ENCODE data around the gene CIB4.

Gene CIB4

DNA sequence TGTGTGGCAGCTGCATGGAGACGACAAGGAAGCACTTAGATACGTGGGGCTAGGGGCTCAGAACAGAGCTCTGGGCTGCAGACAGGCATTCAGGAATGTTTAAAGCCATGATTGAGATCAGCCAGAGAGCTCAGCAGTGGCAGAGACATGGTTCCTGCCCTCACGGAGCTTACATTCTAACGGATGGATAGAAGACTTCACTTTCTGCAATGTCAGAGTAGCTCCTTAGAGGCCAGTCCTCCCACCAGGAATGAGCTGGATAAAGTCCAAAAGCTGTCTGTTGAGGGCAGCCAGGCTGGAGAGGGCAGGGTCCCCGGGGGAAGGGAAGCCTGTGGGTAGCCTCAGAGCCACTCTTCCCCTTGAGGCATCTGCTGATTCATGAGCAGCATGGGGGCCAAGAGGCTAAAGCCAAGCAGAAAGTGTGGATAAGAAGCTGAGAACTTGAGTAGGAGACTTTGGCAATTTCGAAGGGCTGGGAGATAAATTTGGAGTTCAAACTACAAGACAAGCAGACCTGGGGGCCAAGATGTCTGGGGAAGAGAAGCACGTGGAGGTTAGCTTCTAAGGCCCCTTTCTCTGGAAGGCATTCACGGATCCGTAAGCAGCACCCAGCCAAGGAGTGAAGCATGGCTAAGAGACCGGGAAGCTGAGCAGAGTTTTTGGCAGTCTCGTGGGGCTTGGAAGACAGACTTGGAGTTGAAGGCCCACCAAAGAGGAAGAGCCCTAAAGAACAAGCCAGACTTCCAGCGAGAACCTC, 9.7 kb upstream of the CIB4 start:
- no peaks in the 10 kb centered on the region for H3K36me3 ChIP-seq (replicated peaks in 1 of 2; ENCODE audit: control insufficient read depth in 2 of 2, insufficient read depth in 2 of 2, low read length in 2 of 2)
- H3K27me3 ChIP-seq (ENCODE audit: control insufficient read depth in 3 of 3, insufficient read depth in 3 of 3, low read depth in 1 of 3, low read length in 3 of 3), result no peaks in the 10 kb centered on the region
- peaks cover 14 to 20% of the 10 kb centered on the region in 2 donors for H3K4me1 ChIP-seq (ENCODE audit: control insufficient read depth in 2 of 2, insufficient read depth in 1 of 2, low read depth in 1 of 2, low read length in 2 of 2)
- WGBS, 2 donors (ENCODE audit: extremely low coverage in 2 of 2, insufficient read length in 2 of 2, insufficient replicate concordance in 1 of 2), result no CpG with 5 or more reads among the region's 12 CpGs
- H3K27ac ChIP-seq (replicated peaks; ENCODE audit: low read length), result no peak overlapping the region
- H3K4me2 ChIP-seq (ENCODE audit: insufficient read depth, low read length, poor library complexity, severe bottlenecking), result no peak overlapping the region
- no peak overlapping the region for H2AK5ac ChIP-seq (ENCODE audit: low read depth, low read length)
- no peak overlapping the region for H4K8ac ChIP-seq (ENCODE audit: low read depth, low read length)
- no peak overlapping the region for H3K14ac ChIP-seq (ENCODE audit: low read length)
- H2BK5ac ChIP-seq (ENCODE audit: low read length), result no peak overlapping the region
- H2BK120ac ChIP-seq (ENCODE audit: low read depth, low read length), result no peak overlapping the region
- H2AFZ ChIP-seq (ENCODE audit: low read length), result no peak overlapping the region
- H4K91ac ChIP-seq (ENCODE audit: low read depth, low read length, poor library complexity), result no peak overlapping the region
- no peak overlapping the region for H2BK12ac ChIP-seq (ENCODE audit: low read length)
- H3K79me1 ChIP-seq (ENCODE audit: low read depth, low read length), result no peaks in the 10 kb centered on the region
- no peak overlapping the region for H2BK15ac ChIP-seq (ENCODE audit: low read length)
- peaks cover 0 to 3% of the 10 kb centered on the region in 2 donors for H3K9me3 ChIP-seq (replicated peaks in 1 of 2; ENCODE audit: control insufficient read depth in 2 of 2, insufficient read depth in 1 of 2, low read depth in 1 of 2, low read length in 2 of 2)
- no peak overlapping the region for H3K4me3 ChIP-seq (ENCODE audit: low read length in 2 of 2)
- H3K23ac ChIP-seq (ENCODE audit: low read depth, low read length, poor library complexity), result no peak overlapping the region
- no peak for DNase-seq (ENCODE audit: low spot score)
- H3K9ac ChIP-seq (ENCODE audit: low read depth, low read length, poor library complexity), result no peak overlapping the region
- no peak overlapping the region for H3K18ac ChIP-seq (ENCODE audit: low read length)
- no peak overlapping the region for H3K4ac ChIP-seq (ENCODE audit: low read length)

DNA sequence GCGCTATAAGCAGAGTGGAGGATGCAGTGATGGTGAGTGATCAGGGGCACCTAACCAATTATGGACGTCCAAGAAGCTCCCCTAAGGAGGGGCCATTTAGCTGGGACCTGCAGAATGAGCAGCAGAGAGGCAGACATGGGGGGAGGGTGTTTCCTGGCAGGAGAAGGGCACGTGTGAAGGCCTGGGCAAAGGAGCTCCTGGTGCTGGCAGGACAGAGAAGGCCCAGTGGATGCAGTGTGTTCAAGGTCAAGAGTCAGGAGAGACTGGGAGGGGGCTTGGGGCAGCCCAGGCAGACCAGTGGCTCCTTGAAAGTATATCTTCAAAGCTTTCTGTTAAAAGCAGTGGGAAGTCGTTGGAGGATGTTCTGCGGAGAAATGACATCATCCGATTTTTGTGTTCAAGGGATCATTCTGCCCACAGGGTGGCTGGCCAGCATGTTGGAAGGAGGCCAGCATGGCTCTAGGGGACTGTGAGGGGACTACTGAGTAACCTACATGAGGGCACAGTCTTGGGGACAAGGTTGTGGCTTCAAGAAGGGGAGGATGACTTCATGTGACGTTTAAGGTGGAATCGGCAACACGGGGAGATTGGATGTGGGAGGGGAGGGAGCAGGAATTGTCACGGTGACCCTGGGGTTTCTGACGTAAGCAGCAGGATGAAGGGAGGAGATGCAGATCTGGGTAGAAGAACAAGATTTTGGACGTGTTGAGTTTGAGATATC, 9.0 kb upstream of the CIB4 start:
- peak overlapping the region; percentile 12 for H2BK15ac ChIP-seq (ENCODE audit: low read length)
- peaks cover 0 to 3% of the 10 kb centered on the region in 2 donors for H3K9me3 ChIP-seq (replicated peaks in 1 of 2; ENCODE audit: control insufficient read depth in 2 of 2, insufficient read depth in 1 of 2, low read depth in 1 of 2, low read length in 2 of 2)
- no peak overlapping the region for H3K14ac ChIP-seq (ENCODE audit: low read length)
- peaks cover 14 to 17% of the 10 kb centered on the region in 2 donors for H3K4me1 ChIP-seq (ENCODE audit: control insufficient read depth in 2 of 2, insufficient read depth in 1 of 2, low read depth in 1 of 2, low read length in 2 of 2)
- no peak overlapping the region for H3K27ac ChIP-seq (replicated peaks; ENCODE audit: low read length)
- no peak overlapping the region for H2BK120ac ChIP-seq (ENCODE audit: low read depth, low read length)
- no peak overlapping the region for H4K8ac ChIP-seq (ENCODE audit: low read depth, low read length)
- no peaks in the 10 kb centered on the region for H3K79me1 ChIP-seq (ENCODE audit: low read depth, low read length)
- no peak overlapping the region for H2BK12ac ChIP-seq (ENCODE audit: low read length)
- H3K9ac ChIP-seq (ENCODE audit: low read depth, low read length, poor library complexity), result no peak overlapping the region
- no peaks in the 10 kb centered on the region for H3K36me3 ChIP-seq (replicated peaks in 1 of 2; ENCODE audit: control insufficient read depth in 2 of 2, insufficient read depth in 2 of 2, low read length in 2 of 2)
- no peak overlapping the region for H3K4me2 ChIP-seq (ENCODE audit: insufficient read depth, low read length, poor library complexity, severe bottlenecking)
- no peak overlapping the region for H3K23ac ChIP-seq (ENCODE audit: low read depth, low read length, poor library complexity)
- DNase-seq (ENCODE audit: low spot score), result no peak
- no peaks in the 10 kb centered on the region for H3K27me3 ChIP-seq (ENCODE audit: control insufficient read depth in 3 of 3, insufficient read depth in 3 of 3, low read depth in 1 of 3, low read length in 3 of 3)
- no peak overlapping the region for H2AK5ac ChIP-seq (ENCODE audit: low read depth, low read length)
- no peak overlapping the region for H2AFZ ChIP-seq (ENCODE audit: low read length)
- H2BK5ac ChIP-seq (ENCODE audit: low read length), result no peak overlapping the region
- H3K4me3 ChIP-seq (ENCODE audit: low read length in 2 of 2), result no peak overlapping the region
- no peak overlapping the region for H3K4ac ChIP-seq (ENCODE audit: low read length)
- WGBS, 2 donors (ENCODE audit: extremely low coverage in 2 of 2, insufficient read length in 2 of 2, insufficient replicate concordance in 1 of 2), result no CpG with 5 or more reads among the region's 12 CpGs
- no peak overlapping the region for H3K18ac ChIP-seq (ENCODE audit: low read length)
- no peak overlapping the region for H4K91ac ChIP-seq (ENCODE audit: low read depth, low read length, poor library complexity)

- H3K4ac ChIP-seq (ENCODE audit: low read length), result no peak overlapping the region
- H2BK12ac ChIP-seq (ENCODE audit: low read length), result no peak overlapping the region
- H4K91ac ChIP-seq (ENCODE audit: low read depth, low read length, poor library complexity), result no peak overlapping the region
- H3K4me1 ChIP-seq (ENCODE audit: control insufficient read depth in 2 of 2, insufficient read depth in 1 of 2, low read depth in 1 of 2, low read length in 2 of 2), result peaks cover 16 to 17% of the 10 kb centered on the region in 2 donors
- H3K36me3 ChIP-seq (replicated peaks in 1 of 2; ENCODE audit: control insufficient read depth in 2 of 2, insufficient read depth in 2 of 2, low read length in 2 of 2), result no peaks in the 10 kb centered on the region
- no peak overlapping the region for H4K8ac ChIP-seq (ENCODE audit: low read depth, low read length)
- no peak overlapping the region for H2AK5ac ChIP-seq (ENCODE audit: low read depth, low read length)
- WGBS, 2 donors (ENCODE audit: extremely low coverage in 2 of 2, insufficient read length in 2 of 2, insufficient replicate concordance in 1 of 2), result no CpG with 5 or more reads among the region's 7 CpGs
- H3K23ac ChIP-seq (ENCODE audit: low read depth, low read length, poor library complexity), result no peak overlapping the region
- peaks cover 0 to 3% (median 0%) of the 10 kb centered on the region in 3 experiments for H3K27me3 ChIP-seq (ENCODE audit: control insufficient read depth in 3 of 3, insufficient read depth in 3 of 3, low read depth in 1 of 3, low read length in 3 of 3)
- no peak overlapping the region for H3K9ac ChIP-seq (ENCODE audit: low read depth, low read length, poor library complexity)
- H2BK120ac ChIP-seq (ENCODE audit: low read depth, low read length), result no peak overlapping the region
- H2BK5ac ChIP-seq (ENCODE audit: low read length), result no peak overlapping the region
- peaks cover 0 to 3% of the 10 kb centered on the region in 2 donors for H3K9me3 ChIP-seq (replicated peaks in 1 of 2; ENCODE audit: control insufficient read depth in 2 of 2, insufficient read depth in 1 of 2, low read depth in 1 of 2, low read length in 2 of 2)
- DNase-seq (ENCODE audit: low spot score), result no peak
- H3K27ac ChIP-seq (replicated peaks; ENCODE audit: low read length), result no peak overlapping the region
- no peak overlapping the region for H2BK15ac ChIP-seq (ENCODE audit: low read length)
- no peak overlapping the region for H2AFZ ChIP-seq (ENCODE audit: low read length)
- H3K4me2 ChIP-seq (ENCODE audit: insufficient read depth, low read length, poor library complexity, severe bottlenecking), result no peak overlapping the region
- no peaks in the 10 kb centered on the region for H3K79me1 ChIP-seq (ENCODE audit: low read depth, low read length)
- no peak overlapping the region for H3K4me3 ChIP-seq (ENCODE audit: low read length in 2 of 2)
- no peak overlapping the region for H3K18ac ChIP-seq (ENCODE audit: low read length)
- no peak overlapping the region for H3K14ac ChIP-seq (ENCODE audit: low read length)
Measured at GRCh38 chr2:26649322-26649721, 8.2 kb upstream of the CIB4 start.

GRCh38 chr2:26648516-26648915, 7.3 kb upstream of the CIB4 start:
- H2BK12ac ChIP-seq (ENCODE audit: low read length), result no peak overlapping the region
- H3K4me3 ChIP-seq (ENCODE audit: low read length in 2 of 2), result no peak overlapping the region
- no peak for DNase-seq (ENCODE audit: low spot score)
- no peak overlapping the region for H3K14ac ChIP-seq (ENCODE audit: low read length)
- H4K91ac ChIP-seq (ENCODE audit: low read depth, low read length, poor library complexity), result no peak overlapping the region
- peaks cover 13 to 16% of the 10 kb centered on the region in 2 donors for H3K4me1 ChIP-seq (ENCODE audit: control insufficient read depth in 2 of 2, insufficient read depth in 1 of 2, low read depth in 1 of 2, low read length in 2 of 2)
- no CpG with 5 or more reads among the region's 6 CpGs for WGBS, 2 donors (ENCODE audit: extremely low coverage in 2 of 2, insufficient read length in 2 of 2, insufficient replicate concordance in 1 of 2)
- no peak overlapping the region for H2BK120ac ChIP-seq (ENCODE audit: low read depth, low read length)
- no peak overlapping the region for H4K8ac ChIP-seq (ENCODE audit: low read depth, low read length)
- H3K9ac ChIP-seq (ENCODE audit: low read depth, low read length, poor library complexity), result no peak overlapping the region
- peaks cover 0 to 3% of the 10 kb centered on the region in 2 donors for H3K9me3 ChIP-seq (replicated peaks in 1 of 2; ENCODE audit: control insufficient read depth in 2 of 2, insufficient read depth in 1 of 2, low read depth in 1 of 2, low read length in 2 of 2)
- H3K27me3 ChIP-seq (ENCODE audit: control insufficient read depth in 3 of 3, insufficient read depth in 3 of 3, low read depth in 1 of 3, low read length in 3 of 3), result peaks cover 0 to 7% (median 0%) of the 10 kb centered on the region in 3 experiments
- no peak overlapping the region for H3K18ac ChIP-seq (ENCODE audit: low read length)
- no peak overlapping the region for H3K23ac ChIP-seq (ENCODE audit: low read depth, low read length, poor library complexity)
- H2AK5ac ChIP-seq (ENCODE audit: low read depth, low read length), result no peak overlapping the region
- no peaks in the 10 kb centered on the region for H3K79me1 ChIP-seq (ENCODE audit: low read depth, low read length)
- no peak overlapping the region for H2BK5ac ChIP-seq (ENCODE audit: low read length)
- no peak overlapping the region for H3K4me2 ChIP-seq (ENCODE audit: insufficient read depth, low read length, poor library complexity, severe bottlenecking)
- H3K27ac ChIP-seq (replicated peaks; ENCODE audit: low read length), result no peak overlapping the region
- H3K36me3 ChIP-seq (replicated peaks in 1 of 2; ENCODE audit: control insufficient read depth in 2 of 2, insufficient read depth in 2 of 2, low read length in 2 of 2), result no peaks in the 10 kb centered on the region
- H2BK15ac ChIP-seq (ENCODE audit: low read length), result peak overlapping the region; percentile 53
- H3K4ac ChIP-seq (ENCODE audit: low read length), result no peak overlapping the region
- H2AFZ ChIP-seq (ENCODE audit: low read length), result no peak overlapping the region

Measured in neuronal stem cell (in vitro differentiated cells).